Trophoblast cell (in vitro differentiated cells and primary cell): Measurements from ENCODE around the gene PRKAR1A.
A peak's percentile ranks its signal among the peaks of the same experiment; 100 is the strongest.

ENCODE experiments used
- DNase-seq, 2 donors: peaks; one replicate each; pipeline ENCODE4 v3.0.0-alpha.2; 2016
- H2AFZ ChIP-seq: 2 replicates; pipeline ENCODE4 v1.6.1; 2013; ENCODE audit warnings: low read length, moderate library complexity, mild to moderate bottlenecking; ENCODE audit not compliant: insufficient read depth, poor library complexity
- H2AK5ac ChIP-seq: 2 replicates; pipeline ENCODE4 v1.6.1; 2013; ENCODE audit warnings: mild to moderate bottlenecking, low read length
- H2BK120ac ChIP-seq: 2 replicates; pipeline ENCODE4 v1.6.1; 2013; ENCODE audit warnings: low read length, mild to moderate bottlenecking, moderate library complexity; ENCODE audit not compliant: insufficient read depth, poor library complexity
- H2BK12ac ChIP-seq: 2 replicates; pipeline ENCODE4 v1.6.1; 2013; ENCODE audit warnings: mild to moderate bottlenecking, low read length, moderate library complexity
- H2BK5ac ChIP-seq: 2 replicates; pipeline ENCODE4 v1.6.1; 2013; ENCODE audit warnings: low read length, low read depth, moderate library complexity, mild to moderate bottlenecking; ENCODE audit not compliant: poor library complexity
- H3K14ac ChIP-seq: 2 replicates; pipeline ENCODE4 v1.6.1; 2013; ENCODE audit warnings: mild to moderate bottlenecking, low read length
- H3K18ac ChIP-seq: 2 replicates; pipeline ENCODE4 v1.6.1; 2013; ENCODE audit warnings: mild to moderate bottlenecking, low read length
- H3K23ac ChIP-seq: 2 replicates; pipeline ENCODE4 v1.6.1; 2013; ENCODE audit warnings: low read length
- H3K27ac ChIP-seq: 2 replicates; pipeline ENCODE4 v1.5.1; 2013; ENCODE audit warnings: low read depth, mild to moderate bottlenecking, inconsistent platforms, low read length, moderate library complexity
- H3K27me3 ChIP-seq: 2 replicates; pipeline ENCODE4 v1.6.1; 2013; ENCODE audit warnings: inconsistent platforms, mild to moderate bottlenecking, low read length, moderate library complexity; ENCODE audit not compliant: insufficient read depth
- H3K36me3 ChIP-seq, 2 experiments: 1 replicate in 1 of 2; 2 replicates in 1 of 2; pipeline ENCODE4 v1.6.1; 2013; ENCODE audit warnings: low read length in 2 of 2, mild to moderate bottlenecking in 2 of 2, moderate library complexity in 1 of 2; ENCODE audit not compliant: insufficient read depth in 2 of 2, control insufficient read depth in 1 of 2
- H3K4ac ChIP-seq: 2 replicates; pipeline ENCODE4 v1.6.1; 2013; ENCODE audit warnings: low read depth, mild to moderate bottlenecking, low read length, moderate library complexity
- H3K4me1 ChIP-seq, 2 experiments: 1 replicate in 1 of 2; 2 replicates in 1 of 2; pipeline ENCODE4 v1.6.1; 2013; ENCODE audit warnings: low read length in 2 of 2, mild to moderate bottlenecking in 2 of 2, moderate library complexity in 1 of 2; ENCODE audit not compliant: insufficient read depth in 2 of 2, control insufficient read depth in 1 of 2
- H3K4me2 ChIP-seq: 2 replicates; pipeline ENCODE4 v1.6.1; 2013; ENCODE audit warnings: inconsistent platforms, mild to moderate bottlenecking, low read length, moderate library complexity
- H3K4me3 ChIP-seq: 2 replicates; pipeline ENCODE4 v1.5.1; 2013; ENCODE audit warnings: mild to moderate bottlenecking, low read depth, low read length, inconsistent platforms
- H3K79me1 ChIP-seq: one replicate; pipeline ENCODE4 v1.6.1; 2013; ENCODE audit warnings: low read length
- H3K79me2 ChIP-seq: 2 replicates; pipeline ENCODE4 v1.6.1; 2013; ENCODE audit warnings: low read length, mild to moderate bottlenecking; ENCODE audit not compliant: control insufficient read depth, insufficient read depth, poor library complexity
- H3K9ac ChIP-seq: 2 replicates; pipeline ENCODE4 v1.6.1; 2013; ENCODE audit warnings: mild to moderate bottlenecking, low read length
- H3K9me3 ChIP-seq: 2 replicates; pipeline ENCODE4 v1.6.1; 2013; ENCODE audit warnings: low read depth, mild to moderate bottlenecking, control low read depth, inconsistent platforms, low read length; ENCODE audit not compliant: insufficient read depth
- H4K12ac ChIP-seq: 2 replicates; pipeline ENCODE4 v1.6.1; 2013; ENCODE audit warnings: low read depth, mild to moderate bottlenecking, low read length, moderate library complexity
- H4K8ac ChIP-seq: 2 replicates; pipeline ENCODE4 v1.6.1; 2013; ENCODE audit warnings: low read depth, mild to moderate bottlenecking, low read length, moderate library complexity
- H4K91ac ChIP-seq: one replicate; pipeline ENCODE4 v1.6.1; 2013; ENCODE audit warnings: low read depth, mild to moderate bottlenecking, low read length, moderate library complexity
- WGBS: extraction: QIAGEN DNeasy Blood & Tissue Kit; methylation state at CpG from one replicate; pipeline ENCODE4 v1.1.7; 2013; ENCODE audit warnings: missing lambda C conversion rate; ENCODE audit not compliant: insufficient read length, insufficient coverage; ENCODE audit errors: extremely low coverage; 5-methylcytosine and 5-hydroxymethylcytosine counted together

Gene PRKAR1A

DNA sequence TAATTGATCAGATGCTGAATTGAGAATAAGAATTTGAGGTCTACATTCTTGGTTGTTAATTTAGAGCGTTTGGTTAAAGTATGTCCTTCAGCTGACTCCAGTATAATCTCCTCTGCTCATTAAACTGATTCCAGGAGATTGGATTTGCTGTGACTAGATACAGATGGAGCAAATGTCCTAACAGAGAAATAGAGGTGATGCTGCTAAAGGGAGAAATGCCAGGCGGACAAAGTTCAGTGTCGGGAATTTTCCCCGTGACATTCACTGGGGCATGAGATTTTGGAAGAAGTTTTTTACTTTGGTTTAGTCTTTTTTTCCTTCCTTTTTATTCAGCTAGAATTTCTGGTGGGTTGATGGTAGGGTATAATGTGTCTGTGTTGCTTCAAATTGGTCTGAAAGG is 19.0 kb downstream of the PRKAR1A start:
- Histone ChIP-seq H2BK5ac (no peak overlapping the region), H3K79me1 (no peaks in the 10 kb centered on the region), H3K18ac (no peak overlapping the region), H3K36me3 (peaks cover 10 to 25% of the 10 kb centered on the region in 2 experiments), H2BK12ac (no peak overlapping the region), H3K4me1 (no peaks in the 10 kb centered on the region), H3K9me3 (no peaks in the 10 kb centered on the region), H3K4me2 (no peak overlapping the region), H4K12ac (no peak overlapping the region), H3K23ac (no peak overlapping the region), H3K14ac (no peak overlapping the region), H2AK5ac (no peak overlapping the region), H2AFZ (no peak overlapping the region), H4K8ac (no peak overlapping the region), H3K27me3 (no peaks in the 10 kb centered on the region), H3K9ac (no peak overlapping the region), H2BK120ac (no peak overlapping the region), H3K79me2 (no peaks in the 10 kb centered on the region), H3K4me3 (no peak overlapping the region), H3K4ac (no peak overlapping the region), H3K27ac (no peak overlapping the region), H4K91ac (no peak overlapping the region)
- no peak for DNase-seq
- no CpG with 5 or more reads among the region's 4 CpGs for WGBS

DNA sequence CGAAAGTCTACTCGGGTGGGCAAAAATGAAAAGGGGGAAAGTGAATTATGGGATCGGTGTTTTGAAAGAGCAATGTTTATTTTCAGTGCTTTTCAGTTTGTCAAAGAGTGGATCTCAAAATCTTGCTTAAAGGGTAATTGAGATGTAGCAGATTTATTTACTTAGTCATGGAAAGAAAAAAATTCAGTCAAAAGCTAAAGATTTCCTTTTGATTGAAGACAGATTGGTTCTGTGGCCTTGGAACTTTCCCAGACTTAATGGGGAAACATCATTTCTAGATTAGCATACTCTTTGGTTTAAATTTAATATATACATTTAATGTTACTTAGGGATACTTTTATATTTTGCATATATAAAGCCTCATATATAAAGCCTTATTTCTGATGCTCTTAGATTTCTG is 20.6 kb downstream of the PRKAR1A start:
- no peak overlapping the region for H4K12ac ChIP-seq
- H2BK120ac ChIP-seq = no peak overlapping the region
- no peak overlapping the region for H4K8ac ChIP-seq
- H2BK5ac ChIP-seq = no peak overlapping the region
- no peaks in the 10 kb centered on the region for H3K79me2 ChIP-seq
- 100% methylated on average over 1 of the region's 3 CpGs for WGBS
- no peaks in the 10 kb centered on the region for H3K79me1 ChIP-seq
- H3K4ac ChIP-seq = no peak overlapping the region
- H3K14ac ChIP-seq = no peak overlapping the region
- H2BK12ac ChIP-seq = no peak overlapping the region
- no peaks in the 10 kb centered on the region for H3K9me3 ChIP-seq
- no peak overlapping the region for H2AFZ ChIP-seq
- no peak overlapping the region for H3K23ac ChIP-seq
- H2AK5ac ChIP-seq = no peak overlapping the region
- H3K36me3 ChIP-seq = peaks cover 19 to 34% of the 10 kb centered on the region in 2 experiments
- H3K27ac ChIP-seq = no peak overlapping the region
- no peak overlapping the region for H4K91ac ChIP-seq
- no peak for DNase-seq
- no peak overlapping the region for H3K9ac ChIP-seq
- H3K4me1 ChIP-seq = no peaks in the 10 kb centered on the region
- no peak overlapping the region for H3K4me3 ChIP-seq
- no peak overlapping the region for H3K4me2 ChIP-seq
- H3K27me3 ChIP-seq = no peaks in the 10 kb centered on the region
- no peak overlapping the region for H3K18ac ChIP-seq

DNA sequence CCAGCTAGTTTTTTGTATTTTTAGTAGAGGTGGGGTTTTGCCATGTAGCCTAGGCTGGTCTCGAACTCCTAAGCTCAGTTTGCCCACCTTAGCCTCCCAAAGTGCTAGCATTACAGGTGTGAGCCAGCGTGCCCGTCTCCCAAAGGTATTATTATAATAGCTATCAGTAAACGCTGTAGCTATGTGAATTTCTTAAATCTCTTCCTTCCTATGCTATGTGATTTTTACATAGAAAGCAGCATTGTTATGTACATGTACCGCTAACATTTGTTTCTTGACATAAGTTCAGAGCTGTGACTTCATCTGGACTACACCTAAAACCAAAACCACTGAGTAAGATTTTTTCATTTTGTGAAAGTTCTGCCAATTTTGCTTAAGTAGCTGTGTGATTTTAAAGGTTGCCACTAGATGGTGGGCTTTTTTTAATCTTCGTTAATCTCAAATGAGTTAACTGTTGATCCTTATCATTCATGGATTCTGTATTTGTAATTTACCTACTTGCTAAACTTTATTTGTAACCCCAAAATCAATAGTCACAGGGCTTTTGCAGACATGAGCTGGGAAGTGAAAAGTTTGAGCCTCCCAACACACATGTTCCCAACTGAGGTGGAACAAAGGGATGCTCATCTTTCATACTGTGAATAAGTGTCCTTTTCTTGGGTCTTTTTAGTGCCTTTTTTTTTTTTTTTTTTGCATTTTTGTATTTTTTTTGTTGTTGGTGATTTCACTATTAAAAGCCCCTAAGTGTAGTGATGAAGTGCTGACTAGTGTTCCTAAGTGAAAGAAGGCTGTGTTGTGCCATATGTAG is 21.9 kb downstream of the PRKAR1A start:
- Histone ChIP-seq H3K4me1 (no peaks in the 10 kb centered on the region), H2AK5ac (no peak overlapping the region), H3K4ac (no peak overlapping the region), H3K18ac (no peak overlapping the region), H3K36me3 (peaks cover 18 to 34% of the 10 kb centered on the region in 2 experiments), H4K91ac (no peak overlapping the region), H3K14ac (no peak overlapping the region), H3K9me3 (no peaks in the 10 kb centered on the region), H4K12ac (no peak overlapping the region), H2BK12ac (no peak overlapping the region), H3K4me3 (no peak overlapping the region), H2BK120ac (no peak overlapping the region), H2BK5ac (no peak overlapping the region), H2AFZ (no peak overlapping the region), H3K27me3 (no peaks in the 10 kb centered on the region), H3K23ac (no peak overlapping the region), H3K9ac (no peak overlapping the region), H3K4me2 (no peak overlapping the region), H3K79me1 (no peaks in the 10 kb centered on the region), H3K79me2 (no peaks in the 10 kb centered on the region), H3K27ac (no peak overlapping the region), H4K8ac (no peak overlapping the region)
- no CpG with 5 or more reads among the region's 6 CpGs for WGBS
- DNase-seq = peak in 1 of 2 donors; percentile 45

DNA sequence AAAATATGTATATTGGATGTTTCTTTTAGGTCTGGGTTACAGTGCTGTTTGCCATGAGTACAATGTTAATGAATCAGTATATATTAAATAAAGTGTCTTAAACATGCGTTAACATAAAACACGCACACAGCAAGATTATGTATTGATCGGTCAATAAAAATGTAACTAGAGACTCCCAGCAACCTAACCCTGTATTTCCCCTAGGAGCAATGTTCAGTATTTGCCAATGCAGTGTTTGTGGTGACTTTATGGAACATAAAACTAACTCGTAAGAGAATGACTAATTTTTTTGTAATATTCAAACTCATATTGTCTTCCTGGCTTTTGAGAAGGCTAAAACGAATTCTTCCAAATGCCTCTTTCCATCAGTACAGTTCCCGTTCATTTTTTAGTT is 22.5 kb downstream of the PRKAR1A start:
- H2AK5ac ChIP-seq = no peak overlapping the region
- H3K4me1 ChIP-seq = no peaks in the 10 kb centered on the region
- H3K79me2 ChIP-seq = no peaks in the 10 kb centered on the region
- DNase-seq = no peak
- no peak overlapping the region for H3K9ac ChIP-seq
- H3K9me3 ChIP-seq = no peaks in the 10 kb centered on the region
- no peak overlapping the region for H3K23ac ChIP-seq
- H3K18ac ChIP-seq = no peak overlapping the region
- no peak overlapping the region for H2BK12ac ChIP-seq
- peaks cover 23 to 35% of the 10 kb centered on the region in 2 experiments for H3K36me3 ChIP-seq
- H3K14ac ChIP-seq = no peak overlapping the region
- no peaks in the 10 kb centered on the region for H3K79me1 ChIP-seq
- H2AFZ ChIP-seq = no peak overlapping the region
- H3K4me3 ChIP-seq = no peak overlapping the region
- no peak overlapping the region for H4K12ac ChIP-seq
- no peak overlapping the region for H2BK5ac ChIP-seq
- H2BK120ac ChIP-seq = no peak overlapping the region
- H3K4ac ChIP-seq = no peak overlapping the region
- no CpG with 5 or more reads among the region's 6 CpGs for WGBS
- no peak overlapping the region for H3K4me2 ChIP-seq
- no peak overlapping the region for H4K91ac ChIP-seq
- no peaks in the 10 kb centered on the region for H3K27me3 ChIP-seq
- H3K27ac ChIP-seq = no peak overlapping the region
- H4K8ac ChIP-seq = no peak overlapping the region
